Transverse colon (tissue), 4 donors: ENCODE results near the gene LRP11. TPM values are rescaled to one million over a fixed set of nuclear protein-coding genes. Genes with fewer than 3 reads are reported as not detected.
"Not testable (repeated sequence)": the region's sequence is repeated elsewhere in the genome, so short reads cannot be mapped to it uniquely, and the experiment has no call there.

Experiments used
- DNase-seq: peaks from one replicate; pipeline ENCODE4 v3.0.0-alpha.2; 2019
- H3K27ac ChIP-seq, 4 donors: fragments of 200-600 bp; sonication (generic); 2 replicates each; pipeline ENCODE4 v1.5.1; 2016 to 2018; ENCODE audit warnings: inconsistent platforms in 4 of 4
- H3K27me3 ChIP-seq: fragments of 200-600 bp; sonication (generic); 2 replicates; pipeline ENCODE4 v1.5.1; 2017; ENCODE audit warnings: inconsistent platforms
- H3K36me3 ChIP-seq, 4 donors: fragments of 200-600 bp; sonication (generic); 2 replicates each; pipeline ENCODE4 v1.5.1; 2017 to 2019; ENCODE audit warnings: inconsistent platforms in 4 of 4
- H3K4me1 ChIP-seq, 4 donors: fragments of 200-600 bp; sonication (generic); 2 replicates each; pipeline ENCODE4 v1.5.1; 2017 to 2020; ENCODE audit warnings: inconsistent platforms in 4 of 4
- H3K4me3 ChIP-seq, 4 donors: fragments of 200-600 bp; sonication (generic); 1 replicate in 1 of 4; 2 replicates in 3 of 4; pipeline versions ENCODE4 v1.5.1 to v1.6.1; 2017 to 2019; ENCODE audit warnings: inconsistent platforms in 4 of 4
- H3K9me3 ChIP-seq, 2 donors: fragments of 200-600 bp; sonication (generic); 2 replicates each; pipeline ENCODE4 v1.5.1; 2017 to 2019; ENCODE audit warnings: inconsistent platforms in 2 of 2
- CTCF ChIP-seq, 5 experiments: fragments of 200-600 bp in 3 of 5; fragments of 450-650 bp in 2 of 5; sonication (generic) in 3 of 5; IDR thresholded peaks; 1 replicate in 2 of 5; 2 replicates in 3 of 5; pipeline ENCODE4 v1.5.1; 2016 to 2017; ENCODE audit warnings: antibody characterized with exemption in 5 of 5, inconsistent platforms in 3 of 5, mild to moderate bottlenecking in 2 of 5, moderate library complexity in 1 of 5
- EP300 ChIP-seq: sonication (generic); formaldehyde crosslinking; IDR thresholded peaks from one replicate; pipeline ENCODE4 v1.6.1; 2017; ENCODE audit warnings: antibody characterized with exemption, low read depth
- POLR2A ChIP-seq: fragments of 450-650 bp; IDR thresholded peaks from one replicate; pipeline ENCODE4 v1.6.1; 2016; ENCODE audit warnings: antibody characterized with exemption, mild to moderate bottlenecking, moderate library complexity
- POLR2AphosphoS5 ChIP-seq, 3 donors: sonication (generic); formaldehyde crosslinking; IDR thresholded peaks; one replicate each; pipeline ENCODE4 v1.6.1; 2016; ENCODE audit warnings: antibody characterized with exemption in 3 of 3
- WGBS, 2 donors: methylation state at CpG; one replicate each; pipeline ENCODE4 v1.1.5; 2018; ENCODE audit warnings: low coverage in 1 of 2; 5-methylcytosine and 5-hydroxymethylcytosine counted together
- in situ Hi-C, 4 donors: fragments of 200-750 bp; cut with MboI; loops; one replicate each; pipeline versions ENCODE4 v1.15.0 to v1.15.1; 2017; ENCODE audit warnings: low sequenced_read_pairs in 3 of 4, low pct_ligation_motif_present in 1 of 4, low pct_unique_long_range_greater_than_20kb in 1 of 4
- intact Hi-C: fragments of 100-400 bp; cut with DNase I; formaldehyde crosslinking; loops from one replicate; pipeline ENCODE4 v1.15.1; 2023; ENCODE audit warnings: low total_unique reads
- total RNA-seq, 4 donors: library from RNA; depleted of rRNA; stranded (reverse); fragments of >200 nt; gene quantifications; one replicate each; pipeline ENCODE4 v1.1.0, GENCODE V29; 2016

The LRP11 gene
- total RNA-seq, 4 donors from 2014 or later, result 2.2 to 50.5 (median 21.2) TPM

DNA sequence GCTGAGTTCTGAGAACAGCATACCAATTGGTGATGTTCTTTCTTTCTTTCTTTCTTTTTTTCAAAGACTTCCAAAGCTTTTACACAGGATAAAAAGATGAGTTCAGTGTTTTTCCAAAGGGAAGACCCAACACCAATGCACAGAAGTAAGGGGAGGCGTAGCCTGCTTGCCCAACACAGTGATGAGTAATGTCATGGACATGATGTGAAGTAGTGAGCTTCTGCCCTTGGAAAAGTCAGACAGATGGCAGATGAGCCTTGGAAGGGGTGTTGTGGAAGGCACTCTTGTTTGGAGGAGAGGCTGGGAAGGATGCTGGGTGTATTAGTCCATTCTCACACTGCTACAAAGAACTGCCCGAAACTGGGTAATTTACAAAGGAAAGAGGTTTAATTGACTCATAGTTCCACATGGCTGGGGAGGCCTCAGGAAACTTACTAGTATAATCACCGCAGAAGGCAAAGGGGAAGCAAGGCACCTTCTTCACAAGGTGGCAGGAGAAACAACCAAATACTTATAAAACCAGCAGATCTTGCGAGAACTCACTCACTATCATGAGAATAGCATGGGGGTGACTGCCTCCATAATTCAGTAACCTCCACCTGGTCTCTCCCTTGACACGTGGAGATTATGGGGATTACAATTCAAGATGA, 12.6 kb downstream of the LRP11 start:
- intact Hi-C loops (no loop called here), in situ Hi-C loops (no loop called here)
- no peak for DNase-seq
- Histone ChIP-seq H3K27me3 (no peaks in the 10 kb centered on the region), H3K27ac (no peak overlapping the region), H3K4me1 (peaks cover 7 to 43% (median 22%) of the 10 kb centered on the region in 4 donors), H3K9me3 (no peaks in the 10 kb centered on the region), H3K36me3 (no peaks in the 10 kb centered on the region), H3K4me3 (no peak overlapping the region)
- 73 to 84% methylated on average over 4 to 5 of the region's 5 CpGs for WGBS, 2 donors
- TF ChIP-seq POLR2AphosphoS5 (IDR thresholded peaks at IDR 0.05) (no peak), POLR2A (no peak), CTCF (IDR thresholded peaks at IDR 0.05) (no peak), EP300 (no peak)

- H3K4me1 ChIP-seq, result peaks cover 6 to 25% (median 8%) of the 10 kb centered on the region in 4 donors
- in situ Hi-C loops, result loop anchor here in 3 of 4 donors (10.0 to 25.0 kb wide), 2 partner anchors 76 to 164 kb away; partner anchors contain the start of gene RAET1G (in 1 of the 3)
Observed at GRCh38 chr6:149848343-149848742, 15.8 kb downstream of the LRP11 start.

DNA sequence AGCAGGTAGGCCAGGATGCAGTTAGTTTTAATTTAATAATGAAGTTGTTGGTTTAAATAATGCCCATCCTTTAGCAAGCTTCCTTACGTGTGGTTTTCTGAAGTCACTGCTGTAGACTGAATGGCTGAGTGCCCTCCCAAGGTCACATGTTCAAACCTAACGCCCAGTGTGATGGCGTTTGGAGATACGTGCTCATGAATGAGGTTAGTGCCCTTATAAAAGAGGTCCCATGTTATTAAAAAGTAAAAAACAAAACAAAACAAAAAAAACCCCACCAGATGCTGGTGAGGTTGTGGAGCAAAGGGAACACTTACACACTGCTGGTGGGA, 16.3 kb downstream of the LRP11 start:
- 60% methylated on average over 4 of the region's 4 CpGs; no CpG with 5 or more reads in 1 of the 2 donors for WGBS, 2 donors
- H3K27me3 ChIP-seq, result no peaks in the 10 kb centered on the region
- TF ChIP-seq CTCF (IDR thresholded peaks at IDR 0.05) (no peak), EP300 (no peak), POLR2AphosphoS5 (IDR thresholded peaks at IDR 0.05) (no peak), POLR2A (no peak)
- intact Hi-C loops, result no loop called here
- in situ Hi-C loops, result loop anchor here in 3 of 4 donors (10.0 to 25.0 kb wide), 2 partner anchors 77 to 164 kb away; partner anchors contain the start of gene RAET1G (in 1 of the 3)
- no peak for DNase-seq
- no peaks in the 10 kb centered on the region for H3K9me3 ChIP-seq
- peaks cover 6 to 25% (median 8%) of the 10 kb centered on the region in 4 donors for H3K4me1 ChIP-seq
- no peaks in the 10 kb centered on the region for H3K36me3 ChIP-seq
- no peak overlapping the region for H3K4me3 ChIP-seq
- H3K27ac ChIP-seq, result peak overlapping the region in 2 of 4 donors; percentile 32 to 39

More at GRCh38 chr6:149848343-149848742, 15.8 kb downstream of the LRP11 start:
- H3K4me3 ChIP-seq, H3K27me3 ChIP-seq, H3K36me3 ChIP-seq, intact Hi-C loops, H3K9me3 ChIP-seq, H3K27ac ChIP-seq, DNase-seq: not testable (repeated sequence)
- 70 to 83% methylated on average over 3 to 4 of the region's 4 CpGs for WGBS, 2 donors

- no peaks in the 10 kb centered on the region for H3K36me3 ChIP-seq
- no peak overlapping the region for H3K27ac ChIP-seq
- intact Hi-C loops (no loop called here), in situ Hi-C loops (loop anchor here in 3 of 4 donors (10.0 to 25.0 kb wide), 2 partner anchors 78 to 166 kb away; partner anchors contain the start of gene RAET1G (in 1 of the 3))
- no peak overlapping the region for H3K4me3 ChIP-seq
- no peak for DNase-seq
- no peaks in the 10 kb centered on the region for H3K27me3 ChIP-seq
- 74% methylated on average over 7 of the region's 7 CpGs; no CpG with 5 or more reads in 1 of the 2 donors for WGBS, 2 donors
- peaks cover 4 to 15% (median 8%) of the 10 kb centered on the region in 4 donors for H3K4me1 ChIP-seq
- H3K9me3 ChIP-seq, result no peaks in the 10 kb centered on the region
- TF ChIP-seq CTCF (IDR thresholded peaks at IDR 0.05), result no peak
- TF ChIP-seq POLR2A, result no peak
- TF ChIP-seq POLR2AphosphoS5 (IDR thresholded peaks at IDR 0.05), result no peak
- no peak for TF ChIP-seq EP300
Observed at GRCh38 chr6:149846321-149846720, 17.8 kb downstream of the LRP11 start.
